Endodermal cell (in vitro differentiated cells): ENCODE results near the gene COL20A1. TPM values are rescaled to one million over a fixed set of nuclear protein-coding genes. Genes with fewer than 3 reads are reported as not detected.

Experiments
- DNase-seq: peaks from one replicate; pipeline ENCODE4 v3.0.0-alpha.2; 2017
- H3K27ac ChIP-seq: 2 replicates; pipeline ENCODE4 v1.5.1; 2013; ENCODE audit warnings: mild to moderate bottlenecking, low read depth, low read length, moderate library complexity
- H3K27me3 ChIP-seq: 2 replicates; pipeline ENCODE4 v1.6.1; 2013; ENCODE audit warnings: mild to moderate bottlenecking, low read length, moderate library complexity; ENCODE audit not compliant: insufficient read depth, control insufficient read depth, poor library complexity, severe bottlenecking
- H3K36me3 ChIP-seq: 2 replicates; pipeline ENCODE4 v1.7.0; 2013; ENCODE audit warnings: mild to moderate bottlenecking, low read length, moderate library complexity; ENCODE audit not compliant: control insufficient read depth, insufficient read depth
- H3K4me1 ChIP-seq: one replicate; pipeline ENCODE4 v1.7.0; 2013; ENCODE audit warnings: low read length; ENCODE audit not compliant: control insufficient read depth, insufficient read depth
- H3K4me3 ChIP-seq: 2 replicates; pipeline ENCODE4 v1.5.1; 2013; ENCODE audit warnings: mild to moderate bottlenecking, low read length, moderate library complexity
- H3K9ac ChIP-seq: 2 replicates; pipeline ENCODE4 v1.6.1; 2013; ENCODE audit warnings: mild to moderate bottlenecking, low read length, moderate library complexity; ENCODE audit not compliant: poor library complexity, severe bottlenecking; ENCODE audit errors: extremely low read depth
- H3K9me3 ChIP-seq: 2 replicates; pipeline ENCODE4 v1.6.1; 2013; ENCODE audit warnings: mild to moderate bottlenecking, low read length, moderate library complexity; ENCODE audit not compliant: control insufficient read depth
- H3K27ac Mint-ChIP-seq: 2 replicates; pipeline ENCODE4 v1.8.0; 2020; ENCODE audit warnings: mixed read lengths
- H3K27me3 Mint-ChIP-seq: 2 replicates; pipeline ENCODE4 v1.8.0; 2021; ENCODE audit warnings: mild to moderate bottlenecking, mixed read lengths; ENCODE audit not compliant: insufficient read depth
- H3K36me3 Mint-ChIP-seq: 2 replicates; pipeline ENCODE4 v1.8.0; 2020; ENCODE audit warnings: low read depth, mixed read lengths
- H3K4me1 Mint-ChIP-seq: 2 replicates; pipeline ENCODE4 v1.8.0; 2020; ENCODE audit warnings: mixed read lengths
- H3K4me3 Mint-ChIP-seq: 2 replicates; pipeline ENCODE4 v1.8.0; 2020; ENCODE audit warnings: mild to moderate bottlenecking, moderate library complexity, mixed read lengths
- H3K9me3 Mint-ChIP-seq: 2 replicates; pipeline ENCODE4 v1.8.0; 2020; ENCODE audit warnings: mild to moderate bottlenecking, mixed read lengths
- WGBS, 2 experiments: methylation state at CpG; one replicate each; pipeline versions ENCODE4 v1.1.5 to v1.1.7; 2013; ENCODE audit warnings: missing lambda C conversion rate in 2 of 2, mixed read lengths in 1 of 2; ENCODE audit not compliant: insufficient coverage in 1 of 2, insufficient read length in 1 of 2; 5-methylcytosine and 5-hydroxymethylcytosine counted together
- total RNA-seq, 2 donors: library from RNA; stranded (reverse); fragmentation: NEBNext Ultra II Directional in 1 of 2; extraction: Animal tissue kit (Norgen Biotek cat#: 25700) in 1 of 2; gene quantifications; 2 replicates in 1 of 2; 3 replicates in 1 of 2; pipeline ENCODE4 v1.2.1, GENCODE V29; 2021
- TF ChIP-seq, protein P1 (sequence below): fragments of 200-600 bp; sonication (generic); conservative IDR thresholded peaks from 2 replicates; pipeline ENCODE4 v1.5.0; 2021; ENCODE audit warnings: antibody characterized with exemption, mild to moderate bottlenecking

Gene COL20A1
- total RNA-seq, 2 donors from 2014 or later: 0.44 TPM; not detected in 1

DNA sequence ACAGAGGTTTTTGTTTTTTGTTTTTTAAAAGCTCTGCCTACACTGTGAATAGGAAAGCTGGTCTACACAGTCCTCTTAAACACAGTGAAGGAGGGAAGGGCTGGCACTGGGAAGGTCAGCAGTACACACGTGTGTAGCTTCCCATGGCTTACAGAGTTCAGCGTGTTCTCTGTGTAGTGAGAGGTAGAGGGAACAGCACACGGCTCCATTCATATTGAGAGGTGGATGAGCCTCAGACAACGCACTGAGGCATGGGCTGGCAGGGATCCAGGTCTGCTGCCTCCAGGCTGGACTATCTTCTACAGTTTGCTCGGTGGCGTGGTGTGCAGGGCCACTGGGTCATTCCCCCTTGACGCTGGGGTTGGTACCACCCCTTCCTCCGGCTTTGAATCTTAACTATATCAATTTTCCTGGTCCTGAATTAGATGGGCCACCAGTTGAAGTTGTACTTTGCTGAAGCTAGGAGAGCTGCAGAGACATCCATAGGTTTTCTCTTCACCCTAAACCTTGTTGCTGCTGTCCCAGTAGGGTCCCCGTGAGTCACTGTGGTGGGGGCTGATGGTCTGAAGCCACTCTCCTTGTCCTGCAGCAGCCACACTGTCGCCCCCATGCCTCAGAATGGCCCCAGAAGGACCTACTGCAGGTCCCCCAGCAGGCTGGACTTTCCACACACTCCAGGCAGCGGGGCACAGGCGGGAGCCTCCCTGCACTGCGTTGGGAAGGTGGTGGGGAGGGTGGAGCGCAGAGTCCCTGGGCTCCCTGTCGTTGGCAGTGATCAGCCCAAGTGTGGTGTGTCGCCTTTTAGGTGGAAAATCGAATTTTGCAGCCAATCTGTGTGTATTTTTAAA is 18.4 kb upstream of the COL20A1 start:
- H3K27me3 ChIP-seq: no peaks in the 10 kb centered on the region
- H3K27ac ChIP-seq: no peak overlapping the region
- Mint-ChIP-seq H3K27ac (no peak overlapping the region), H3K36me3 (peaks cover 27% of the 10 kb centered on the region), H3K4me1 (peaks cover 7% of the 10 kb centered on the region), H3K9me3 (no peaks in the 10 kb centered on the region), H3K4me3 (peak overlapping the region; percentile 84), H3K27me3 (no peaks in the 10 kb centered on the region)
- 91 to 94% methylated on average over 13 to 17 of the region's 17 CpGs for WGBS, 2 experiments
- H3K9ac ChIP-seq: no peak overlapping the region
- DNase-seq: no peak
- peaks cover 46% of the 10 kb centered on the region for H3K36me3 ChIP-seq
- no peaks in the 10 kb centered on the region for H3K9me3 ChIP-seq
- H3K4me3 ChIP-seq: peak overlapping the region; percentile 44
- TF ChIP-seq, protein P1, sequence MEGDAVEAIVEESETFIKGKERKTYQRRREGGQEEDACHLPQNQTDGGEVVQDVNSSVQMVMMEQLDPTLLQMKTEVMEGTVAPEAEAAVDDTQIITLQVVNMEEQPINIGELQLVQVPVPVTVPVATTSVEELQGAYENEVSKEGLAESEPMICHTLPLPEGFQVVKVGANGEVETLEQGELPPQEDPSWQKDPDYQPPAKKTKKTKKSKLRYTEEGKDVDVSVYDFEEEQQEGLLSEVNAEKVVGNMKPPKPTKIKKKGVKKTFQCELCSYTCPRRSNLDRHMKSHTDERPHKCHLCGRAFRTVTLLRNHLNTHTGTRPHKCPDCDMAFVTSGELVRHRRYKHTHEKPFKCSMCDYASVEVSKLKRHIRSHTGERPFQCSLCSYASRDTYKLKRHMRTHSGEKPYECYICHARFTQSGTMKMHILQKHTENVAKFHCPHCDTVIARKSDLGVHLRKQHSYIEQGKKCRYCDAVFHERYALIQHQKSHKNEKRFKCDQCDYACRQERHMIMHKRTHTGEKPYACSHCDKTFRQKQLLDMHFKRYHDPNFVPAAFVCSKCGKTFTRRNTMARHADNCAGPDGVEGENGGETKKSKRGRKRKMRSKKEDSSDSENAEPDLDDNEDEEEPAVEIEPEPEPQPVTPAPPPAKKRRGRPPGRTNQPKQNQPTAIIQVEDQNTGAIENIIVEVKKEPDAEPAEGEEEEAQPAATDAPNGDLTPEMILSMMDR: no peak
- no peaks in the 10 kb centered on the region for H3K4me1 ChIP-seq

DNA sequence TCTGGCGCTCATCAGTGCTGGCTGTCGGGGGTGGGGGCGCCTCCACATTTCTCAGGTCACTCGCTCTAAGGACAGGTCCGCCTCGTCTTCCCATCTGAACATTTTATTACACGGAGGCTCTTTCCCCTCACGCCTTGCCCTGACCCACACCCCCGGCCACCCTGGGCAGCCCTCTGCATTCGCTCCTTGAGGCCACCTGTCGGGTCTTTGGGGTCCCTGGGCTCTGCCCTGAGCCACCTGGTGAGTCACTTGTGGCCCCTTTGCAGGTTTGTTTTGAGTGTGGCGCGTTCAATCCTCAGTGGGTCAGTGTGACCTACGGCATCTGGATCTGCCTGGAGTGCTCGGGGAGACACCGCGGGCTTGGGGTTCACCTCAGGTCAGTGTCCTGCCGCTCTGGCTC is 17.2 kb upstream of the COL20A1 start:
- H3K9me3 Mint-ChIP-seq: no peaks in the 10 kb centered on the region
- H3K36me3 ChIP-seq: peaks cover 54% of the 10 kb centered on the region
- H3K27ac Mint-ChIP-seq: no peak overlapping the region
- H3K27ac ChIP-seq: no peak overlapping the region
- peaks cover 7% of the 10 kb centered on the region for H3K4me1 Mint-ChIP-seq
- H3K4me3 ChIP-seq: no peak overlapping the region
- no peaks in the 10 kb centered on the region for H3K27me3 ChIP-seq
- no peaks in the 10 kb centered on the region for H3K4me1 ChIP-seq
- H3K27me3 Mint-ChIP-seq: no peaks in the 10 kb centered on the region
- TF ChIP-seq, protein P1: no peak
- WGBS, 2 experiments: 94 to 98% methylated on average over 16 to 18 of the region's 18 CpGs
- peaks cover 31% of the 10 kb centered on the region for H3K36me3 Mint-ChIP-seq
- no peak overlapping the region for H3K4me3 Mint-ChIP-seq
- H3K9me3 ChIP-seq: no peaks in the 10 kb centered on the region
- DNase-seq: no peak
- H3K9ac ChIP-seq: no peak overlapping the region

DNA sequence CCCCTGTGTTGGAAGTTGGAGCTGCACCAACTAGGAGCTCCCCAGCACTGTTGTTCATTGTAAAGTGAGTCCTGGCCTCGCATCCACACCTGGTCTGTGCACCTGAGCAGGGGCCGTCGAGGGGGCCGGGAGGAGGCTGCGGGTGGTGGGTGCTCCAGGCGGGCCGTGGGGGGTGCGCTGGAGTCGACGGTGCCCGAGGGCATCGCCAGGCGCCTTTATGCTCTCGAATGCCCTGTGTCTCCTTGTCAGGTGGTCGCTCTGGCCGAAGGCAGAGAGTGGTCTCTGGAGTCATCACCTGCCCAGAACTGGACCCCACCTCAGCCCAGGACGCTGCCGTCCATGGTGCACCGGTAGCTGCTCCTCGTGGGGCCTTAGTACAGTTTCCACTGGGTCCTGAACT is 16.0 kb upstream of the COL20A1 start:
- Histone ChIP-seq H3K9me3 (no peaks in the 10 kb centered on the region), H3K27me3 (no peaks in the 10 kb centered on the region), H3K27ac (no peak overlapping the region), H3K4me3 (no peak overlapping the region), H3K9ac (no peak overlapping the region), H3K36me3 (peaks cover 63% of the 10 kb centered on the region), H3K4me1 (no peaks in the 10 kb centered on the region)
- Mint-ChIP-seq H3K27me3 (no peaks in the 10 kb centered on the region), H3K4me1 (peaks cover 7% of the 10 kb centered on the region), H3K27ac (no peak overlapping the region), H3K36me3 (peaks cover 35% of the 10 kb centered on the region), H3K4me3 (no peak overlapping the region), H3K9me3 (no peaks in the 10 kb centered on the region)
- WGBS, 2 experiments: 95 to 98% methylated on average over 15 to 20 of the region's 20 CpGs
- no peak for DNase-seq
- TF ChIP-seq, protein P1: peak; percentile 14
